MM.1S (cell line): ENCODE measurements around the gene ABCG4.
A peak's percentile ranks its signal among the peaks of the same experiment; 100 is the strongest.

Experiments used
- DNase-seq: peaks from one replicate; pipeline ENCODE4 v3.0.0-alpha.2; 2015
- H2AFZ ChIP-seq: fragments of 300-600 bp; sonication (generic); 2 replicates; pipeline ENCODE4 v1.6.0; 2016; ENCODE audit warnings: antibody characterized with exemption, low read length
- H3F3A ChIP-seq: fragments of 300-600 bp; sonication (generic); 2 replicates; pipeline ENCODE4 v1.6.1; 2016; ENCODE audit warnings: mild to moderate bottlenecking, antibody characterized with exemption, low read length, moderate library complexity, mixed read lengths; ENCODE audit not compliant: insufficient read depth
- H3K27ac ChIP-seq: fragments of 300-600 bp; sonication (generic); 2 replicates; pipeline ENCODE4 v1.5.1; 2016; ENCODE audit warnings: mild to moderate bottlenecking, low read length
- H3K27me3 ChIP-seq: fragments of 300-600 bp; sonication (generic); replicated peaks from 2 replicates; pipeline ENCODE4 v1.6.0; 2016; ENCODE audit warnings: low read length; ENCODE audit not compliant: insufficient read depth
- H3K36me3 ChIP-seq: fragments of 300-600 bp; sonication (generic); replicated peaks from 2 replicates; pipeline ENCODE4 v1.6.1; 2016; ENCODE audit warnings: mild to moderate bottlenecking, low read length, mixed read lengths; ENCODE audit not compliant: insufficient read depth
- H3K4me1 ChIP-seq: fragments of 300-600 bp; sonication (generic); 2 replicates; pipeline ENCODE4 v1.6.1; 2016; ENCODE audit warnings: low read length, mixed read lengths
- H3K4me2 ChIP-seq: fragments of 300-600 bp; sonication (generic); 2 replicates; pipeline ENCODE4 v1.6.0; 2016; ENCODE audit warnings: low read depth, low read length
- H3K4me3 ChIP-seq: fragments of 300-600 bp; sonication (generic); 2 replicates; pipeline ENCODE4 v1.5.1; 2016; ENCODE audit warnings: low read length, mixed read lengths
- H3K79me2 ChIP-seq: fragments of 300-600 bp; sonication (generic); 2 replicates; pipeline ENCODE4 v1.6.1; 2016; ENCODE audit warnings: mixed run types, low read length, mixed read lengths
- H3K9ac ChIP-seq: fragments of 300-600 bp; sonication (generic); 2 replicates; pipeline ENCODE4 v1.6.1; 2016; ENCODE audit warnings: low read length, mixed read lengths
- H3K9me2 ChIP-seq: fragments of 300-600 bp; sonication (generic); replicated peaks from 2 replicates; pipeline ENCODE4 v1.6.1; 2016; ENCODE audit warnings: mild to moderate bottlenecking, low read length, mixed read lengths; ENCODE audit not compliant: insufficient read depth
- H3K9me3 ChIP-seq: fragments of 300-600 bp; sonication (generic); replicated peaks from 2 replicates; pipeline ENCODE4 v1.6.1; 2016; ENCODE audit warnings: mild to moderate bottlenecking, low read length, mixed read lengths; ENCODE audit not compliant: insufficient read depth
- H4K20me1 ChIP-seq: fragments of 300-600 bp; sonication (generic); 2 replicates; pipeline ENCODE4 v1.6.1; 2016; ENCODE audit warnings: mild to moderate bottlenecking, low read length, moderate library complexity, mixed read lengths; ENCODE audit not compliant: insufficient read depth
- CTCF ChIP-seq: fragments of 300-600 bp; sonication (generic); IDR thresholded peaks from 2 replicates; pipeline ENCODE4 v1.5.1; 2016; ENCODE audit warnings: antibody characterized with exemption, low read length, mixed read lengths
- EZH2 ChIP-seq: fragments of 300-600 bp; sonication (generic); optimal IDR thresholded peaks from 2 replicates; pipeline ENCODE3; 2017; ENCODE audit warnings: low read depth, mild to moderate bottlenecking, antibody characterized with exemption, low read length, mixed read lengths
- EZH2phosphoT487 ChIP-seq: fragments of 300-600 bp; sonication (generic); IDR thresholded peaks from 2 replicates; pipeline ENCODE4 v1.6.1; 2018; ENCODE audit warnings: antibody characterized with exemption, low read length

Gene ABCG4

GRCh38 chr11:119148720-119149017 lies 183 bp upstream of the ABCG4 start:
- peak overlapping the region; percentile 32; the same call in 1 of the 2 replicates for H3K9ac ChIP-seq
- peak overlapping the region; percentile 96 for H2AFZ ChIP-seq

DNA sequence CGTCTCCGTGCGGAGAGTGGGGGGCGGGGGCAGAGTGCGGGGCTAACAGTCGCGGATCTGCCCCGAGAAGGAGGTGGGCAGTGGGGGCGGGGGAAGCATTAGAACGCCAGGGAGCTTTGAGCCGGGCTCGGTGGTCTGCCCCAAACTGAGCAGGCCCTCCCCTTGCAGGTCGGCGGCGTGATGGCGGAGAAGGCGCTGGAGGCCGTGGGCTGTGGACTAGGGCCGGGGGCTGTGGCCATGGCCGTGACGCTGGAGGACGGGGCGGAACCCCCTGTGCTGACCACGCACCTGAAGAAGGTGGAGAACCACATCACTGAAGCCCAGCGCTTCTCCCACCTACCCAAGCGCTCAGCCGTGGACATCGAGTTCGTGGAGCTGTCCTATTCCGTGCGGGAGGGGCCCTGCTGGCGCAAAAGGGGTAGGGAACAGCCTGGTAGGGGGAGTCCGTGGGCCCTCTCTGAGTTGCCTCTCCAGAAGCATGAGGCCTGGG lies 979 bp downstream of the ABCG4 start:
- TF ChIP-seq EZH2 (no peak), CTCF (no peak), EZH2phosphoT487 (no peak)
- H3K36me3 ChIP-seq = no peaks in the 10 kb centered on the region
- H3K9me2 ChIP-seq = no peaks in the 10 kb centered on the region
- DNase-seq = no peak
- H4K20me1 ChIP-seq = no peaks in the 10 kb centered on the region
- H3K27ac ChIP-seq = no peak overlapping the region
- peak overlapping the region; percentile 99; the same call in 1 of the 2 replicates for H3K4me2 ChIP-seq
- no peaks in the 10 kb centered on the region for H3F3A ChIP-seq
- no peak overlapping the region for H2AFZ ChIP-seq
- H3K27me3 ChIP-seq = peaks cover 58% of the 10 kb centered on the region
- H3K79me2 ChIP-seq = no peaks in the 10 kb centered on the region
- peaks cover 7% of the 10 kb centered on the region for H3K4me1 ChIP-seq
- H3K9me3 ChIP-seq = no peaks in the 10 kb centered on the region
- no peak overlapping the region for H3K9ac ChIP-seq
- no peak overlapping the region for H3K4me3 ChIP-seq

More at GRCh38 chr11:119148720-119149017, 183 bp upstream of the ABCG4 start:
- no peaks in the 10 kb centered on the region for H3K9me3 ChIP-seq
- TF ChIP-seq EZH2 (no peak), CTCF (no peak), EZH2phosphoT487 (no peak)
- H3K36me3 ChIP-seq = no peaks in the 10 kb centered on the region
- peak overlapping the region; percentile 74 for H3K4me3 ChIP-seq
- DNase-seq = no peak
- peak overlapping the region; percentile 99 for H3K4me2 ChIP-seq
- no peaks in the 10 kb centered on the region for H3F3A ChIP-seq
- H3K4me1 ChIP-seq = peaks cover 7% of the 10 kb centered on the region
- no peaks in the 10 kb centered on the region for H3K9me2 ChIP-seq
- no peak overlapping the region for H3K27ac ChIP-seq
- no peaks in the 10 kb centered on the region for H3K79me2 ChIP-seq
- peaks cover 53% of the 10 kb centered on the region for H3K27me3 ChIP-seq
- H4K20me1 ChIP-seq = no peaks in the 10 kb centered on the region

DNA sequence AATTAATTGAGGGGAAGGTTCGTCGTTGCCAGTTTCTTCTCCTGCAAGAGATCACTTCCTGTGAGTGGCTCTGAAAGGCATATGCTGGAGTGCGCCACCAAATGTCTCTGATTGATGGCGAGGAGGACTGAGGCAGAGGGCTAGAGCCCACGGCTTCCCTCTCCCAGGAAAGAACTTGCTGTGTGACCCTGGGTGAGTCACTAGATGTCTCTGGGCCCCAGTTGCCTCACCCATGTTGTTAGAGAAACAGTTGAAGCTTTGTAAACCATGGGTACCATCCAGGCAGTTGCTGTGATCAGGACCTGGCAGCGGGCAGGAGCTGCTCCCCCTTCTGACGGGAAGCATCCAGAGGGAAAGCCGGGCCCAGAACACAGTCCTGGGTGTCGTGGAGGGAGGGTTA lies 3.2 kb downstream of the ABCG4 start:
- Histone ChIP-seq H3K36me3 (no peaks in the 10 kb centered on the region), H3K4me3 (no peak overlapping the region), H3K27ac (no peak overlapping the region), H3K9ac (no peak overlapping the region), H3K4me2 (no peak overlapping the region), H3K79me2 (no peaks in the 10 kb centered on the region), H2AFZ (no peak overlapping the region), H3F3A (no peaks in the 10 kb centered on the region), H3K9me2 (no peaks in the 10 kb centered on the region), H3K4me1 (peaks cover 7% of the 10 kb centered on the region), H3K27me3 (peaks cover 66% of the 10 kb centered on the region), H3K9me3 (no peaks in the 10 kb centered on the region), H4K20me1 (no peaks in the 10 kb centered on the region)
- no peak for DNase-seq
- no peak for TF ChIP-seq EZH2phosphoT487
- TF ChIP-seq CTCF = no peak
- TF ChIP-seq EZH2 = no peak
